Lower leg skin (tissue), 3 donors: Measurements from ENCODE around the gene CACHD1.

Source experiments
- CTCF ChIP-seq, 3 donors: fragments of 450-650 bp; IDR thresholded peaks; one replicate each; pipeline ENCODE4 v1.5.1; 2016; ENCODE audit warnings: antibody characterized with exemption in 3 of 3, mild to moderate bottlenecking in 3 of 3, moderate library complexity in 2 of 3
- POLR2A ChIP-seq, 2 donors: fragments of 450-650 bp; IDR thresholded peaks; one replicate each; pipeline ENCODE4 v1.6.1; 2016 to 2017; ENCODE audit warnings: antibody characterized with exemption in 2 of 2, mild to moderate bottlenecking in 1 of 2, moderate library complexity in 1 of 2

- TF ChIP-seq CTCF (IDR thresholded peaks at IDR 0.05) (no peak), POLR2A (IDR thresholded peaks at IDR 0.05) (no peak)
Observed at GRCh38 chr1:64540265-64540791, 70.4 kb downstream of the CACHD1 start.
